NCI-H774 (cell line): ENCODE data around the gene SLC26A1.

Experiments used
- DNase-seq: peaks from one replicate; lab custom pipeline; 2025; lab: John Stamatoyannopoulos, UW

Gene SLC26A1

DNA sequence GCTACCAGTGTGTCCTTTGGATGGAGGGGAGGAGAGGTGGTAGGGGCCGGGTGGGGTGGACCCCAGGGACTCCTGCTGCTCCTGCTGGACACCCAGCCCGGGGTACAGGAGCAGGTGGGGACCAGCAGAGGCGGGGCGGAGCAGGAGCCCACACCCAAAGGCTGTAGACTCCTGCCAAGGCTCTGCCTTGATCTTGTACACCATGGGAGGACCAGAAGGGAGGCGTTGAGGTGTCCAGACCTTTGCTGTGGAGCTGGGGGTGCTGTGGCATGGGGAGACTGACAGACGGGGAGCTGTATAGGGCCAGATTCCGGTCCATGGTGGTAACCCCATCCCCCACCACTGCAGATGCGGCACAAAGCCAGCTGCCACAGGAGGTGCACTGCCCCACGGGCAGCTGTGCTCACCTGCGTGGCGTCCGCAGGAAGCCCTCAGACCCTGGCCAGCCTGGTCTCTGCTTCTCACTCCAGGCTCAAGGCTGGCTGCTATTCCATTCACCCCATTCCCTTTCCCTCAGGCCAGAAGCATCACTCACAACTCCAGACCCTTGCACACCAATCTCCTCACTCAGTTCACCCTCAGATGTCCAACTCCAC, 5.0 kb upstream of the SLC26A1 start:
- DNase-seq, result no peak

- no peak for DNase-seq
Observed at GRCh38 chr4:997375-998071, 4.3 kb upstream of the SLC26A1 start.

- no peak for DNase-seq
Observed at GRCh38 chr4:996997-997374, 3.8 kb upstream of the SLC26A1 start.

- DNase-seq, result no peak
Observed at GRCh38 chr4:996030-996996, 3.1 kb upstream of the SLC26A1 start.

DNA sequence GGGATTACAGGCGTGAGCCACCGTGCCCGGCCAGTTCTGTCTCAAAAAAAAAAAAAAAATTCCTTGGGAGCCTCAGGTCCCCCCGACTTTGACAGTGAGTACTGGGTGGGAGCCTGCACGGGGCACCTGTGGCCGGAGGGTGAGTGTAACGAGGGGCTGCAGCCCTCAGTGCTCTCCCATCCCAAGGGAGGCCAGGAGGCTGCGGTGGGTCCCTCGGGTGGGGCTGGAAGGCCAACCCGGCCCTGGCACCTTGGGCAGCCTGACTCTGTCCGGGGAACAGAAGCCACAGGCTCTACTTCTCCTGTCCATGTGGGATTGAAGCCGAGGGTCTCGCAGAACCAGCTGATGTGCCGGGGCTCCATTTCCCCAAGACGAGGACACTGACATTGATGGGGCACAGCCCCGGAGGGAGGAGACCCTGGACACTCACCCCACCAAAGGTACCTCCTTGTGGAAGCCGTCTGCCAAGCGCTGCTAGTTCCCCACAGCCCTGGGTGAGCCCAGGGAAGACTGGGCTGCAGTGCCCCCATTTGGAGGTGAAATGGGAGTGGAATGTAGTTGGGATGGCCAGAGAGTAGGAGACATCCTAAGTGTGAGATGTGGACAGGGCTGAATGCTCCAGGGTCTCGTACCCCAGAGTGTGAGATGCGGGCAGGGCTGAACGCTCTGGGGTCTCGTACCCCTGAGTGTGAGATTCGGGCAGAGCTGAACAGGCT, 2.3 kb upstream of the SLC26A1 start:
- DNase-seq, result no peak

DNA sequence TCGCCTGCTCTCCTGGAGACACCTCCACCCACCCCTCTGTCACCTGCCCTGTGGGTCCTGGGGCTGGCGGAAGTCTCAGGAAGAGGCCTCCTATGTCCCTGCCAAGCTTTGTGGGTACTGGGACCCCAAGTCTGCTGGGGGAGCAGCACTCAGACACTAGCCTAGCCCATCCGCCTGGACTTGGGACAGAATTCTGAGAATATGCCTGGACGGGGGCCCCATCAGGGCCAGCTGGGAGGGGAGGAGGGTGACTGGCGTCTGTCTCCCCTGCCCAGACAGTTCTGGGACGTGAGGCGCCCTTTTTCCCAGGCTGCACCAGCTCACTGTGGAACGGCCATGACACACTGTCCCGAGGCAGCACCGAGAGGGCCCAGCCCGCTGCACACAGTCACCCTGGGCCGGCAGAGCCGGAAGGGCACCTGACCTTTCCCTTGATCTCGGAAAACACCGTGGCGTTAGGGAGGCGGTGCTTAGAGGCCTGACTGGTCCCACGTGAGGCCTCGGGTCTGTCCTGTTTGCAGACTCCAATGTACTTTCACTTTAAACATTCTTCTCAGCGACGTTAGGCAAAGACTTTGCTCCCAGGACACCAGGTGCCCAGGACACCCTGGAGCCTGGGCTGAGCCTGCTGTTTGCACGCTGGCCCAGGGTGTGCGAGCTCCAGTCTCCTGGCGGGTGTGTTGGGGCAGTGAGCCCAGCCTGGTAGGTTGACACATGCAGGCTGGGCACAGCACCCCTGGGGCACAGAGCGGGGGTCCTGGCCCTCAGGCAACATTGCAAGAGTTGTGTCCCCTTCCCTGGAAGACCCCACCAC, 700 bp downstream of the SLC26A1 start:
- no peak for DNase-seq

- no peak for DNase-seq
Observed at GRCh38 chr4:991451-992296, 1.5 kb downstream of the SLC26A1 start.

DNA sequence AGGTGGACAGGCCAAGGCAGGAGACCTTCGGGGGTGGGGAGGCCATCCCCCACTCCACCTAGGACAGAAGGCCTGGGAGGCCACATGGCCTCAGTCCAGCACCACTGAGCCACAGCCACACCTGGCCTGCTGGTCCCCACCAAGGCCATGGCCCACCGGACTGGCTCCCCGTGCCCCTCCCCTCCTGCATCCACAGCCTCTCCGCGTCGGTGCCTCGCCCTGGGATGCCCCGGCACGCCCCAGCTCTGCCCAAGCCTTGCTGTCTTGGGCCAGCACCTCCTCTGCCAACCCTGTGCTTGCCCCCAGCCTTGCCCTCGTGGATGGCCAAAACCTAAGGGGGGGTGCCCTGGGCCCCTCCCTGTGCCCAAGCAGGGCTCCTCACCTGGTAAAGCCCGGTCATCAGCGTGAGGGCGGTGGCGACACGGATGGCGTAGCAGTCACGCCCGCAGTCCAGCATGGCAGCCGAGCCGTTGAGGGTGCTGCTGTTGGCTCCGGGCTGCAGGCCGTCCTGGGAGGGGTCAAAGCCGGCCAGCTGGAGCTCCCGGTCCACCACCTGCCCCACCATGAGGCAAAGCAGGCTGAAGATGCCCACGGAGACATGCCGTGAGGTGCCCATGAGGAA, 2.3 kb downstream of the SLC26A1 start:
- DNase-seq, result no peak

DNA sequence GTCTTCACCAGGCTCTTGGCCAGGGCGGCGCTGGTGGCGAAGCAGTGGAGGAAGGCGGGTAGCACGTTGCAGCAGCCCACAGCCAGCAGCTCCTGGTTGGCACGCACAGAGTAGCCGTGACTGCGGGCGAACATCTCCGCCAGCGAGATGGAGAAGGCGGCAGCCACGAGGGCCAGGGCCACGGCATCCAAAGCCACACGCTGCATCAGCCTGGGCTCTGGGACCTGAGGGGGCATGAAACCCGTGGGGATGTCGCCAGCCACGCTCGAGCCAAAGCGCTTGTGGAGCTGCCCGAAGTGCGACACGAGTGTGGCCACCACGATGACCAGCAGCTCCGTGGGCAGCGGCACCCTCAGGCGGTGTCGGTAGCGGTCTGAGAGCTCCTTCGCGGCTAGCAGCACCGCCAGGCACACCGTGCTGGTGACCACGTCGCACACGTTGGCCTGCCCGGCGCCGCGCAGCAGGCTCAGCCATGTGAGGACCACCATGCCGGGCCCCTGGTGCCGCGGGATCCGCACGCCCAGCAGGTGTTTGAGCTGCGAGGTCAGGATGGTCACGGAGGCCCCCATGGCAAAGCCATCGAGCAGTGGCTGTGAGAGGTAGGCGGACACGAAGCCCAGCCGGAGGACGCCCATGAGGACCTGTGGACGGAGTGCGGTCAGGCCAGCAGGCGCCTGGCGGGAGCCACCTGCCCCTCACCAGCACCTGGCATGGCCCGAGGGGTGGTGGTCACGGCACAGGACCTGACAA, 3.3 kb downstream of the SLC26A1 start:
- DNase-seq, result no peak

DNA sequence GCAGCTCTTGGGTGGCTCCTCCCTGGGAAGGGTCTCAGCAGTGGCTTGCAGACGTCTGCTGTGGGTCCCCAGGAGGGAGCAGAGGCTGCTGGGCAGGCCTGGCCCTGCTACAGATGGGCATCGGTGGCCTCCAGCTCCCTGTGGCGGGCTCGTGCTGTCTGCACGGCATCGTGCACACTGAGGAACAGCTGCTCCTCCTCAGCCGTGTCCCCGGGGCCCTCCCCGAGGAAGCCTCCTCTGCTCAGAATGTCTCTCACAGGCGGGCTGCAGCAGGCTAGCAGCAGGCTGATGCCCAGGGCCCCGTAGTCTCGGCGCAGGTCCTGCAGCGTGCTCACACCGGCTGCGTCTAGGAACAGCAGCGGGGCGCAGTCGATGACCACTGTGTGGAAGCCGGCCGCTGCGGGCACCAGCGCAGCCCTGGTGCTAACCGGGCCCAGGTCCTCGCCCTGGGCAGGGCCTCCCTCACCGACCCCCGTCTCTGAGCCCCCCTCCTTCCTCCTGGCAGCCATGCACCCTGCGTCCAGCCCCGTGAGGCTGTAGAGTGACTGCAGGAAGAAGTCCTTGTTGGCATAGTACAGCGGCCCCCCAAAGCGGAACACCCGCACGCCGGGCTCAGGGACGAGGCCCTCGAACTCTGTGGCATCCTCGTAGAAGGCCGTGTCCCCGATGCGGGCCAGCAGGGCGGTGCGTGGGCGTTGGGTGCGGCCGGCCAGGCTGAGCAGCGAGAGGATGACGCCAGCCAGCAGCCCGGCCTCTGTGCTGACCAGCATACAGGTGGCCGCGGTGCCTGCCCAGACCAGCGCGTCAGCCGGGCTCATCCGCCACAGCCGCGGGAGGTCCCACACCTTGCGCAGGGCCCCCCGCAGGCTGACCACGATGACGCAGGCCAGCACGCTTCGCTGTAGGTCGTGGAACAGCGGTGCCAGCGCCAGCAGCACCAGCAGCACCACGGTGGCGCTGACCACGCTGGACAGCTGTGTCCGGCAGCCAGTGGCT, 4.2 kb downstream of the SLC26A1 start:
- DNase-seq, result no peak

- DNase-seq, result no peak
Observed at GRCh38 chr4:987624-988513, 5.3 kb downstream of the SLC26A1 start.

DNA sequence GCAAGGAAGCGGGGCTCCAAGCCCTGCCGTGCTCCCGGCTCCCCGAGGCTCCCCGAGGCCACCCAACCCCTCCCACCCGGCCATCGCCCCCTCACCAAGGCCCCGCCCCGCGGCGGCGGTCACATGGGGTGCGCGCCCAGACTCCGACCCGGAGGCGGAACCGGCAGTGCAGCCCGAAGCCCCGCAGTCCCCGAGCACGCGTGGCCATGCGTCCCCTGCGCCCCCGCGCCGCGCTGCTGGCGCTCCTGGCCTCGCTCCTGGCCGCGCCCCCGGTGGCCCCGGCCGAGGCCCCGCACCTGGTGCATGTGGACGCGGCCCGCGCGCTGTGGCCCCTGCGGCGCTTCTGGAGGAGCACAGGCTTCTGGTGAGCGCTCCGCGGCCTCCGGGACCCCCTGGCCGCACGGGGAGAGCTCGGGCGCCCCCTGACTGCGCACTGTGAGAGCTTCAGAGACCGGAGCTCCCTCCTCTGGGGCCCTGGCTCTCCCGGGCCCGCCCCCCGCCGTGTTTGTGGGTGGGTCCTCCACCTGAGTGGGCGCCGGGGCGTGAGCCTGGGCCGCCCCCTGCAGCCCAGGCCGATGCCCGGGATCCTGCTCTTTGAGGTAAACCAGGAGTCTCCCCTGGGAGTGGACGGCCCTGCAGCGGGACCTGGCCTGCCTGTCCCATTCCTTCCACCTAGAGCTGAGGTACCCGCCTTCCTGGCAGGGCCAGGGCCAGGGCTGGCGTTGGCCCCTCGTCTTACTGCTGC, 6.2 kb downstream of the SLC26A1 start, which contains the start of gene IDUA:
IDUA (plus strand) TSS at position 166 of the 745 bp plus-strand sequence; CDS start at position 207, 41 bp downstream.
- DNase-seq, result peak; percentile 60

GRCh38 chr4:986428-986878, 6.8 kb downstream of the SLC26A1 start:
- no peak for DNase-seq

DNA sequence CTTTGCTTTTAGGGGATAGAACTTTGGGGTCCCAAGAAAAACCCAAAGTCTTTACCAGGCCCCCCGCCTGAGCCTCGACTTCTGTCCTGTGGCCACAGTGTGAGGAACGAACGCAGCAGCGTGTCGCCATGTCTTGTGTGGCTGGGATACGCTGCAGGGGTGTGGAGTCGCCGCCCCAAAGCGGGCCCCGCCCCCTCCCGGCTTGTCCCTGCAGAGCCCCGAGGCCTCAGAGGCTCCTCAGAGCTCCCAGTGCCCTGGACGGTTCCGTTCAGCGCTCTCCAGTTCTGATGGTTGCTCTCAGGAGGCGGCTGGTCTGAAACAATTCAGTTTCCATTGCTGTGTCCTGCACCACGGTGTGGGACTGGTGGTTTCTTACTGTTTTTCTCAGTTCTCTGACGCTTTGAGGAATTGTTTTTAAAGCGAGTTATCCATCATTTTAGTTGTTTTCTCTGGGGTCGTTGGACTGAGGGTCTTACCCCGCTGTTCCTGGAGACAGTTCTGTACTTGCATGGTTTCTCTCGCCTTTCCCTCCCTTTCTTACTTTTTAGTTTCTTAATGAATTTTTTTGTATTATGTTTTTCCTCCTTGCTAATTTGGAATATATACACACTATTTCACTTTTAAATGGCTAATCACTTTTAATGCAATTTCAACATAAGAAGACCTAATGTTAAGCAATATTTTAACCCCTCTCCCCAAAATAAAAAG, 7.9 kb downstream of the SLC26A1 start:
- peak; percentile 60 for DNase-seq

DNA sequence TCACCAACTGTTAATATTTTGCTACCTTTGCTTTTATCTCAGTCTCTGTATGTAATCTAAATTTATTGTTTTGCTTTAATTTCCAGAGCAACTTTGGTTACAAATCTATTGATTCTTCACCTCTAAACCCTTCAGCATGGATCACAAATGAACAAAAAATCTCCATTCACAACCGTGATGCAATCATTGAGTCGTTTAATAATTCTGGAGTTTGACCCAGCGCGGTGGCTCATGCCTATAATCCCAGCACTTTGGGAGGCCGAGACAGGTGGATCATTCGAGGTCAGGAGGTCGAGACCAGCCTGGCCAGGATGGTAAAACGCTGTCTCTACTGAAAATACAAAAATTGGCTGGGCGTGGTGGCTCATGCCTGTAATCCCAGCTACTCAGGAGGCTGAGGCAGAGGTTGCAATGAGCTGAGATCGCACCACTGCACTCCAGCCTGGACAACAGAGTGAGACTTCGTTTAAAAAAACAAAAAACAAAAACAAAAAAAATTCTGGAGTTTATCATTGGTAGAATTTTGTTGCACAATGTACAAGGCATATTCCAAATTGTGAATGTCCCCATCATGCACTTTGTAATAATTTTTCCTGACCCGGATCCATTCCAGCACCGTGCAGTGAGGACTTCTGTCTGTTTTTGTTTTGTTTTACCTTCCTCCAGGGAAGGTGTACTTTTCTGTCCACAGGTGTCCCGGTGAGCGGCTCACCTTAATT, 8.7 kb downstream of the SLC26A1 start:
- no peak for DNase-seq
